HG02943 (cell line): ENCODE results near the gene ECT2.
"Not testable (repeated sequence)": the region's sequence is repeated elsewhere in the genome, so short reads cannot be mapped to it uniquely, and the experiment has no call there.

ENCODE experiments used
- ATAC-seq: cut with Tn5 transposase; IDR thresholded peaks from one replicate; pipeline ENCODE4 v1.9.1; 2021; ENCODE audit warnings: mild to moderate bottlenecking, low read depth, moderate library complexity; ENCODE audit not compliant: unreplicated experiment

The ECT2 gene, protein sequence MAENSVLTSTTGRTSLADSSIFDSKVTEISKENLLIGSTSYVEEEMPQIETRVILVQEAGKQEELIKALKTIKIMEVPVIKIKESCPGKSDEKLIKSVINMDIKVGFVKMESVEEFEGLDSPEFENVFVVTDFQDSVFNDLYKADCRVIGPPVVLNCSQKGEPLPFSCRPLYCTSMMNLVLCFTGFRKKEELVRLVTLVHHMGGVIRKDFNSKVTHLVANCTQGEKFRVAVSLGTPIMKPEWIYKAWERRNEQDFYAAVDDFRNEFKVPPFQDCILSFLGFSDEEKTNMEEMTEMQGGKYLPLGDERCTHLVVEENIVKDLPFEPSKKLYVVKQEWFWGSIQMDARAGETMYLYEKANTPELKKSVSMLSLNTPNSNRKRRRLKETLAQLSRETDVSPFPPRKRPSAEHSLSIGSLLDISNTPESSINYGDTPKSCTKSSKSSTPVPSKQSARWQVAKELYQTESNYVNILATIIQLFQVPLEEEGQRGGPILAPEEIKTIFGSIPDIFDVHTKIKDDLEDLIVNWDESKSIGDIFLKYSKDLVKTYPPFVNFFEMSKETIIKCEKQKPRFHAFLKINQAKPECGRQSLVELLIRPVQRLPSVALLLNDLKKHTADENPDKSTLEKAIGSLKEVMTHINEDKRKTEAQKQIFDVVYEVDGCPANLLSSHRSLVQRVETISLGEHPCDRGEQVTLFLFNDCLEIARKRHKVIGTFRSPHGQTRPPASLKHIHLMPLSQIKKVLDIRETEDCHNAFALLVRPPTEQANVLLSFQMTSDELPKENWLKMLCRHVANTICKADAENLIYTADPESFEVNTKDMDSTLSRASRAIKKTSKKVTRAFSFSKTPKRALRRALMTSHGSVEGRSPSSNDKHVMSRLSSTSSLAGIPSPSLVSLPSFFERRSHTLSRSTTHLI

DNA sequence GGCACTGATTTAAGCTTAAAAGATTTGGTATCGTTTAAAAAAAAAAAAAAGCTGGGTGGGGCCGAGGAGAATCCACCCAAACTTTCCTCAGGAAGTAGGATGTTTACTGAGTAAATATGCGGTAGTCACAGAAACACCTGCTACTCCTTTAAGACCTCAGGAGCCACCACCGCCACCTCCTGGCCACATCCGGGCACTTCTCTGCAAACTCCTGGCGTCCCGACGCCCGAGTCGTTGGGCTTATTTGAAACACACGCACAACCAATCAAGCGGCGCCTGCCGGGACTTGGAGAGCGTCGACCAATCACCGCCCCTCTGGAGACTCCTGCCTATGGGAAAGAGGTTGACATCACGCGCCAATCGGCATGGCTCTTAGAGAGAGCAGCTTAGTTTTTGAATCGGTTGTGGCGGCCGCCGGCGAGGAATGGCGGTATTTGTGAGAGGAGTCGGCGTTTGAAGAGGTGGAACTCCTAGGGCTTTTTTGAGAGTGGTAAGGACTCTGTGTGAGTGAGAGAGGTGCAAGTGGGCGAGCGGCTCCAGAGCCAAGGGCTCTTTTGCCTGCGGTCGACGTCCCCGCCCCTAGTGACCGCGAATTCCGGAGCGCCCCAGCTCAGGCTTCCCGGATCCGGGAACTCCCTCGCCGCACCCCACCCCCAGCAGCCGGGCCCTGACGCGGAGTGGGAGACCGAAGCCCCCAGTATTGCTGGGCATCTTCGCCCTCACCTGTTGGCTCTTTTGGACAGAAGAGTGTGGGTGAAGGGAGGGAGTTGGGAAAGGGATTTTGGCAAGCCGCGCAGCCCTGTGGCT, at the start of gene ECT2:
Gene ECT2, plus strand, starts transcription at position 359 of the 807 bp plus-strand sequence. CDS start 3,805 bp downstream, outside the sequence.
- peak; percentile 98 for ATAC-seq

DNA sequence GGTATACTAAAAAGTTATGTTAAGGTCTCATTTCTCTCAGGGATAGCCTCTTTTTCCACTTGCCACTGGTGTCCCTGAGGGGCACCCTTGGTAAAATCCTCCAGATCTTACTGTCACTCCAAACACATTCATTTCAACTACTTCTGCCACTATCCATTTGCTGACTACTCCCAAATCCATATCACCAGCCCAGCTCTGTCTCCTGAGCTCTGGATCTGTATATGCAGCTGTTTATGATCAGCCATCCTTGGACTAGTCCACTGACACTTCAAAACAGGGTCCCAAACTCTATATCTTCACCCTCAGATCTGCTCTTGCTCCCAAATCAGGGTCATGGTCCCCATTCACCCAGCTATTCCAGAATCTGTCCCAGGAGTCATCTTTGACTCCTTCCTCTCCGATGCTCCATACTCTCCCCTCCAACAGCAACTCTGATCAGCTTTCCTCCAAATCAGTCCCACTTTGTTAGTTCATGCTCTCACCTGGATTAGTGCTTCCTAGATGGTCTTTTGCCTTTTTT, 49.5 kb upstream of the ECT2 start:
- no peak for ATAC-seq

DNA sequence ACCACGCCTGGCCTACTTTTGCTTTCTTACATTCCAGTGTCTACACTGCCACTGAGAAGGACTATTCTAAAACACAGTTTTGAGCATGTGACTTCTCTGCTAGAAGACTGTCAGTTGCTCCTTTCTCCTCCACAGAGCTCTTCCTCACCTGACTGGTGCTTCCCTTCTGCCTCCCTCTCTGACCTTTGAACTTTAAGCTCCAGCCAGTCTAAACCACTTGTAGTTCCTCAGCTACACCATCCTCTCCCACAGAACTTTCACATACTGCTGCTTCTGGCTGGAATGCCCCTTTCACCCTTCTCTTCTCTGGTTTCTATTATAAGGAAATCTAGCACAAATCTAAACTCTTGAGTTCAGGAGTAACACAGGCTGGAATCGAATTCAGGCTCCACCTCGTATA, 48.8 kb upstream of the ECT2 start:
- no peak for ATAC-seq

DNA sequence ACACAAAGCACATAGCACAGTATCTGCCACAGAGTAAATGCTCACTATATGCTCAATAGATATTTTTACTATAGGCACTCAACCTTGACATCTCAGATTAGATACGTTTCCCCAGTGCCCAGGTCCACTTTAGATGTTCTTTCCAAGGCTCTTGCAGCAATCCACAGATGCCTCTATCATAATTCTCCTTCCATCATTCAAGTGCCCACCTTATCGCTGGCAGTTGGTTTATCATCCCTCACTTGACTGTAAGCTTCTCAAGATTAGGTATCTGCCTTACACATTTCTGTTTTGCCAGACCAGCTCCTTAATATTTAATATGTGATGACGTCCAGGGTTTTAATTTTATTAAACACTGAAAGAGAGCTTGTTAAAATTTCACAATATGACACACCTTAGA, 48.3 kb upstream of the ECT2 start:
- ATAC-seq = no peak

DNA sequence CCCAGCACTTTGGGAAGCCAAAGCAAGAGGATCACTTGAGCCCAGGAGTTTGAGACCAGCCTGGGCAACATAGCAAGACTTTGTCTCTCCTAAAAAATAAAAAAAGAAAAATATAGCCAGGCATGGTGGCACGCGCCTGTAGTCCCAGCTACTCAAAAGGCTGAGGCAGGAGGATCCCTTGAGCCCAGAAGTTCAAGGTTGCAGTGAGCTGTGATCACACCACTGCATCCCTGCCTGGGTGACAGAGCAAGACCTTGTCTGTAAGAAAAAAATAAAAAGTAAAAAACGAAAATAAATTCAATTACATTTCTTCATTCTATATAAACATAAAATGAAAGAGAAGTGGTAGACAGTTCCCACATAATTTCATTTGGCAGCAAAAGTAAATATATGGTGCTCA, 47.8 kb upstream of the ECT2 start:
- not testable (repeated sequence) for ATAC-seq

DNA sequence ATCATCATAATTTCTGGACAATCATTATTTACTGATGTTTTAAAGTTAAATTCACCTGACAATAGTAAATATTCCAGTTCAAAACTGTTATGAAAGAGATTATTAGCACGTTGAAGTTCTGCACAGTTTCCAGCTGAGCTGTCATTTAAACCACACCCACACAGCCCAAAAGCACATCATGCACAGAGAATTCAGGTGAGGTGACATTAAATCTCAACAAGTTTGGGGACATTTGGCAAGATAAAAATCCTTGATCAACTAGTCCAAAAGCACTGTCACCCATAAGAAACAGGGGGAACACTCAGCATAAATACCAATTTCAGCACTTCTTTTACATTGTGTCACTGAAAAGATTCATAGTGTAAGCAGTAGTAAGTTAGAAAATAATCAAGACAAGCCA, 46.5 kb upstream of the ECT2 start:
- ATAC-seq = no peak

DNA sequence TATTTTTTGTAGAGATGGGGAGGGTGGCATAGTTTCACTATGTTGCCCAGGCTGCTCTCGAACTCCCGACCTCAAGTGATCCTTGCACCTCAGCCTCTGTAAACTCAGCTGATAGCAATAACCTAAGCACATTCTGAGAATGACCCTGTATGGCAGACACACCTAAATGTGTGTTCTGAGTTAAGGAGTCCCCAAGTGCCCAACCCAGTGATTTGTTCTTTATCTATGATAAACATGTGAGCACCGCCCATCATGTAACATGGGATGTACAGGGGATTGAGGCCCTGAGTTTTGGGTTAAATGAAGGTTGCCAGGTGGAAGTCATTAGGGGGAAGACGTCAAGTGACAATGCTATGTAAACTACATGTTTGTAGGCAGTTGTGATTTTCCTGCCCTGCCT, 45.4 kb upstream of the ECT2 start:
- no peak for ATAC-seq

DNA sequence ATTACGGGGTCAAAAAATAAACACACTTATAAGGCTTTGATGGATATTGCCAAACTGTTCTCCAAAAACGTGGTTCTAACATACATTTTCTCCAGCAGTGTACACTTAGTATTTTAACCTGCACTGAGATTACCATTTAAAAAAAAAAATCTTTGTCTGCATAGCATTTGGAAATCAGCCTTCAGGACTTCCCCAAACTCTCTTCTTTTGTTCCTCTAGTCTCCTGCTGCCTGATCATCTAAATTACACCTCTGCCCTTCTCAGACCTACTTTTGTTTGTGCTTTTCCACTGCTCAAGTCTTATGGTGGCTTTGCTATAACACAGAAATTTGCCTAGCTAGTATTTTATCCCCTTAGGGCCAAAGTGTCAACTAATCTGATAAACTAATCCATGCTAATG, 43.5 kb upstream of the ECT2 start:
- no peak for ATAC-seq

DNA sequence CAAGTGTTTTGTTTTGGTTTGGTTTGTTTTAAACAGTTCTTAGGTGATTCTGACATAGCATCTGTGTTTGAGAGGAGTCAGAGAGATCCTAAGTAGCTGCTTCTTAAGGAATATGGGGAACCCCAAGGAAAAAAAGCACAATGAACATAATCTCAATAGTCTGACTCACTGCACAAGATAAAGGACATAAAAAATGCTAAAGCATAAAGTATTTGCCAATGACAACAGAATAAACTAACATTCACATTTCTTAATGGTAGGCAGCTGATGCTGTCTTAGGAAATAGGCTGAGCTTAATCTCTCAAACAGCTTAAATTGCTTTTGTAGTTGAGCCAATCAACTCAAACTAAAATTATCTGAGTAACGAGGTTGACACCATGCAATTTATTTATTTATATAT, 42.6 kb upstream of the ECT2 start:
- ATAC-seq = no peak

DNA sequence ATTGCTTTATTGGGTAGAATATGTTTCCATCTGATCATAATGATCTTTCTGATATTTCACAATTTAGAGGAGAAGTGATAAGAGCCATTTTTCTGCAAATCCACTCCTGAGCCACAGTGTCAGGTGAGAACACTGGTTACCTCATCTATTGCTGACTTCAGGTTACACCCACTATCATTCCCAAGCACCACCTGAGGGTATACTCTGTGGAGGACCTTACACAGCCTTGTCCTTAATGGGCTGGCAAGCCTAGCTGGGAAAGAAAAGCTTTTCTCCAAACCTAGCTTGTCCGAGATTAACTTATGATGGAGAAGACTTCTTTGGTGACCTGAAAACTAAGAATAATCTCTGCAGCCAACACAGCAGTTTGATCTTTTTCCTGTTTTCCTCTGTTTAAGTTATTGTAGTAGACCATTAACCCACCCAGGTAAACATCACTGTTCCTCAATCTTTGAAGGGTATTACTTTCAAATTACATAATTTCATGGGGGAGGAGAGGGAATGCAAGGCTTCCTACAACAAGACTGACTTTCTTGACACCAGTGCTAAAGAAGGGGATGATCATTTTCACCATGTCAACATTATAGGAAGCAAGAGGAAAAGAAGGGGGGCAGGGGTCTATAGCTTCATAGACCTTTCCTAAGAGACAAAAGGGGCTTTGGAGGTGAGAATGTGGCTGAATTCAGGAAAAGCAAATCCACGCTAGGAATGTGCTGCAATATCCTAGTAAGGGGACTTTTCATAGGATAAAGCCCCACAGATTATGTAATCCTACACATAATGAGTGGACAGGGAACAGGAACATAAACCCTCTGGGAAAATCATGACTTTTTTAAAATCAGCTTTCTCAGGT, 41.4 kb upstream of the ECT2 start:
- ATAC-seq = no peak

DNA sequence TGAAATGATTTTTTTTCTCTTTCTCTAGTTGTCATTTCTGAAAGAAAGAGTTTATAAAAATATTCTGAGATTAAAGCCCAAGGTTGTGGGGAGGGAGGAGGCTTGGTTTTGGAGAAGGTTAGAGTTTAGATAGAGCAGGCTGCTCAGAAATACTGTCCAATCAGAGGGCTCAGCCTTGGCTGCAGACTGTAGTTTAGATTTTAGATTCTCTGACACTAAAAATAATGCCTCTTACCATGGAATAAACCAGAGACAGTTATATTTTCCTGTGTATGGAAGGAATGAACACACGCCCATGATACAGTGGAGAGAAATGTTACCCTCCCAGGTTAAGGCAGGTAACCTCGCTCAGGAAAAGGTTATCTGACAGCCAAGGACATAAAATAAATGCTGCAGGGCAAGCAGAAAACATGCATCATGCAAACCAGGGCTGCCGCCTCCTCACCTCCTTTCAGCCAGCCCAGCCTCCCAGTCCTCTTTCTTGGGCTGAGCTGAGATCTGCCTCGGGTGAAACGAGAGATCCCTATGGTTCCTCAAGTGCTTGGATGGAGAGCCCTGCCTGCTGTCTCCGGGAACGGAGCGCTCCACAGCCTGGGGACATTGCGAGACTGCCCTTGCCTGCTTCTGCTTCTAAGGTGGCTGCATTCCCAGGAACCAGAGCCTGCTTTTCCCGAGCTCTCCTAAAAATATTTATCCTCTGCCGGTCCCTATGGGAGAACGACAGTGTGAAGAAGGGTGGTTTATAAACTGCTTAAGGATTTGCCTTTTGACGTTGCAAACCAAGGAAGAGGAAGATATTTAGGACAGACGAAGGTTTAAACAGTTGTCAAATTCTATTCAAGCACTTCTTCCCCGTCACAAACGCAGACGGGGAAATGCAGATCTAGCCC, 40.5 kb upstream of the ECT2 start:
- ATAC-seq = peak; percentile 8

DNA sequence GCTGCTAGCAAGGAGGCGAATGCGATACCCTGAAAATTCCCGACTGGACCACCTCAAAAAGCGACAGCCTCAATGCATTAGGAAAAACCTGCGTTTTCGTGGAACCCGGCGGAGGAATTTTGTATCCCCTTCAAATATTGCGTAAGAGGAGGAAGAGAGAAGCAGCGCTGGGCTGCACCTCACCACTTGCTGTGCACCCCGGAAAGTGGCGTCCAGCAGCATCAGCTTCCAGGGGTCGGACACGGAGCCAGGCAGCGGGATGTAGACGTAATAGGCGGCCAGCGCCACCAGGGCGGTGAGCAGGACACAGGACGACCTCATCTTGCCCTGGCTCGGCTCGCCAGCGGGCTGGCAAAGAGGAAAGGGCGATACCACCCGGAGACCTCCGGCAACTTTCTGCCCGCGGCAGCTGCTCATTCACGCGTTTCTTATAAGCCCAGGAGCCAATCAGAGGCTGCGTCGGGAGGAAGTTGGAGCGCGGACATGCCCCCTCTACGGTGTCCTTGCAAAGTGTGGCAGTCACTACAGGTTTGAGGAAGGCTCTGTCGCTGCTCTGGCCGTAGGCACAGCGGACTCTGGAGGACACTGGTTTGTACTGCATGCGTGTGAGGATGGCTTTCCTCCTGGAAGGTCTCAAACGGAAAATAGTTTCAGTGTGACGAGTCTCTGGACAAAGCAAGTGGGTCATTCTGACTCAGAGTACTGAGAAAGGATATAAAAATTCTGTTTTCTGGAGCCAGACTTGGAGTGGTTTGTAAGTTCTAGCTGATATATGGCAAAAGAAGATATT, 39.7 kb upstream of the ECT2 start, which contains the start of gene NCEH1:
Gene NCEH1, minus strand, starts transcription at position 404 of the 790 bp plus-strand sequence. Its CDS starts 83 bp downstream, at position 321.
- ATAC-seq = peak; percentile 100

DNA sequence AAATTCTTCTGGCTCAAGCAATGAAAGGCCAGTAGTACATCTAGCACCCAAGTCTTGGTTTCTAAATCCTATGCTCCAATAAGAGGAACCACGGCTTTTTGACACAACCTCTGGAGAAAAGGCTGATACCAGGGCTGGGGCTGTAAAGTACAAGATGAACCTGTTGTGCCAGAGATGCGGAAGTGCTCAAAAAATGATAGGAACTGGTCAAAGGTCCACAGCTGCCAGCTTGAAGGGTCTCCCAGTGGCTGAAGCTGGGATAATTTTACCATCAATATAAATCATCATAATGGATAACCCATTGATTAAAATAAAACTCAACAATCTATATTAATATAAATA, 39.1 kb upstream of the ECT2 start:
- peak; percentile 6 for ATAC-seq

DNA sequence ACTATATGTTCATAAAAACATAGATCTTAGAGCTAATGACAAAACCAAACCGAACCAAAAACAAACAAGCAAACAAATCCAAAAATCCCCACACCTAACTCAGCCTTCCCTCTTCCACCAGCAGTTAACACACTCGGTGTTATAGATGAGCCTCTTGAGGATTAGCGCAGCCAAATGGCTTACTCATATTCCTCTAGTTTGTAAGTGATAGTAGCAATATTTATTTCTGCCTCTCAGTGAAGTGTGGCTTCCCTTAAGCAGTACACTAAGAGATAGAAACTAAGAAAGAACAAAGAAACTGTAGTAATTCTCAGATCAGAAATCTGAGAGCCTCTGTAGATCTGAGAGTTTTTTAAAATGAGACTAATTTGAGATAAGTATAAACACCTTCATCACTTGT, 37.2 kb upstream of the ECT2 start:
- ATAC-seq = no peak

DNA sequence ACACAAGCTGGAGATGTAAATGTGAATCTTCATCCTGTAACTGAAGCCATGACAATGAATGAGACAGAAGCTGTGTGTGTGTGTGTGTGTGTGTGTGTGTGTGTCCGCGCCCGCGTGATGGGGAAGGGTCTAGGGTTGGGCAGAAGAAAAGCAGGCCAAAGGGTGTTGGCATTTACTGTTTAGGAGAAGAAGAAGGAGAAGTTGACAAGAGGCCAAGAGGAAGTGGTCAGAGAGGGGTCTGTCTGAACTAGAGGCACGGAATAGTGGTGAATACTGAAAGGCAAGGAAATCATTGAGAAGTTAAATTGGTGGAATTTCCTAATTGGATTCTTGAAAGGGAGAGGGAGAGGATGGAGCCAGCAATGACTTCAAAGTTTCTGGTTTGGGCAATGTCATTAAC, 34.0 kb upstream of the ECT2 start:
- ATAC-seq = no peak

DNA sequence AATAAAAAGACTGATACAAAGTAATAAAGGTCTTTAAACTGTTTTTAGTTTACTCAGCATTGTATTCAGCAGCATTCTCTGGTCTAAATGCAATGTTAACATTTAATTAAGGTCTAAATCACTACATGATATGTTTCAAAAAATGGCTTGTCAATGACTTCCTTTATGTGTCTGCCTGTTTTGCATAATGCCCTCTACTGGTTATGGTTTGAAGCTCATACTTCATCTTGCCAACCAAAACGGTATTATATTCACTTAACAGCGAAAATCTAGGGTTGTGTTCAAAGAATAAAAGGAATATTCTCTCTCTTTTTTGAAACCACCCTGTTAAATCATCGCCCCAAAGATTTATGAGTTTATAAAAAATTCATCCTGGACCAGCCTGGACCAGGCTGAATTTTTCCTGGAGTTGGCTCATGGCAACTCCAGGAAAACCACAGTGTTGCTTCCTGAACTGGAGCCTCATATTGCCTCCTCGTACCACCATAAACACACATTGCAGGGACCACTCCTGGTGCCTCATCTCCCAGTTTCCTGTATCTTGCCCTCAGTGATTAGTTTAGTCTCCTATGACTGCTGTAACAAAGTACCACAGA, 32.9 kb upstream of the ECT2 start:
- ATAC-seq = no peak

DNA sequence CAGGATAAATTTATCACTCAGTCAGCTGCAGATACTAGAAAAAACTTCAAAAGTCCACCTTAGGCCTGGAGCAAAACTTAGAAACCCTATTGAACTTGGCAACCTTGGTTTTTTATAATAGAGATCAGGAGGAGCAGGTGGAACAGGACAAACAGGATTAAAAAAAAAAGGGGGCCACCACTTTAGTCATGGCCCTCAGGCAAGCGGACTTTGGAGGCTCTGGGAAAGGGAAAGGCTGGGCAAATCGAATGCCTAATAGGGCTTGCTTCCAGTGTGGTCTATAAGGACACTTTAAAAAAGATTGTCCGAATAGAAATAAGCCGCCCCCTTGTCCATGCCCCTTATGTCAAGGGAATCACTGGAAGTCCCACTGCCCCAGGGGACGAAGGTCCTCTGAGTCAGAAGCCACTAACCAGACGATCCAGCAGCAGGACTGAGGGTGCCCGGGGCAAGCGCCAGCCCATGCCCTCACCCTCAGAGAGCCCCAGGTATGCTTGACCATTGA, 27.9 kb upstream of the ECT2 start:
- not testable (repeated sequence) for ATAC-seq
